Fibroblast of lung (primary cell): ENCODE measurements around the gene ADAMTS16. TPM values are rescaled to one million over a fixed set of nuclear protein-coding genes. Genes with fewer than 3 reads are reported as not detected.

Experiments used
- DNase-seq, 2 donors: peaks; one replicate each; pipeline versions ENCODE4 v3.0.0 to v3.0.0-alpha.2; 2010; ENCODE audit warnings: low read depth in 2 of 2
- H2AFZ ChIP-seq: 2 replicates; pipeline ENCODE4 v1.5.1; 2012; ENCODE audit warnings: low read length, control low read depth, inconsistent platforms
- H3K27ac ChIP-seq: 2 replicates; pipeline ENCODE4 v1.5.1; 2011; ENCODE audit warnings: low read length, control low read depth; ENCODE audit not compliant: insufficient read depth
- H3K27me3 ChIP-seq: 2 replicates; pipeline ENCODE4 v1.5.1; 2011; ENCODE audit warnings: mild to moderate bottlenecking, low read length; ENCODE audit not compliant: control insufficient read depth, insufficient read depth
- H3K36me3 ChIP-seq: 2 replicates; pipeline ENCODE4 v1.5.1; 2011; ENCODE audit warnings: low read length; ENCODE audit not compliant: control insufficient read depth, insufficient read depth
- H3K4me1 ChIP-seq: 2 replicates; pipeline ENCODE4 v1.5.1; 2011; ENCODE audit warnings: low read length; ENCODE audit not compliant: control insufficient read depth, insufficient read depth; ENCODE audit errors: extremely low read depth
- H3K4me2 ChIP-seq: 2 replicates; pipeline ENCODE4 v1.5.1; 2011; ENCODE audit warnings: low read length, control low read depth; ENCODE audit not compliant: insufficient read depth; ENCODE audit errors: extremely low read depth
- H3K4me3 ChIP-seq, 4 experiments: fragments of 200-600 bp in 1 of 4; sonication (generic) in 1 of 4; replicated peaks in 1 of 4; 2 replicates each; pipeline ENCODE4 v1.5.1; 2011 to 2016; ENCODE audit warnings: low read length in 4 of 4, low read depth in 3 of 4, mild to moderate bottlenecking in 3 of 4, control low read depth in 2 of 4, inconsistent platforms in 1 of 4, mixed read lengths in 1 of 4; ENCODE audit not compliant: insufficient read depth in 1 of 4; ENCODE audit errors: control extremely low read depth in 1 of 4
- H3K79me2 ChIP-seq: 2 replicates; pipeline ENCODE4 v1.5.1; 2012; ENCODE audit warnings: mild to moderate bottlenecking, low read length, inconsistent platforms; ENCODE audit not compliant: control insufficient read depth, insufficient read depth
- H3K9ac ChIP-seq: 2 replicates; pipeline ENCODE4 v1.5.1; 2011; ENCODE audit warnings: mild to moderate bottlenecking, low read length, control low read depth; ENCODE audit not compliant: insufficient read depth
- H3K9me3 ChIP-seq: 2 replicates; pipeline ENCODE4 v1.5.1; 2012; ENCODE audit warnings: low read depth, low read length; ENCODE audit not compliant: control insufficient read depth, insufficient read depth
- H4K20me1 ChIP-seq: 2 replicates; pipeline ENCODE4 v1.5.1; 2011; ENCODE audit warnings: low read length; ENCODE audit not compliant: control insufficient read depth, insufficient read depth; ENCODE audit errors: extremely low read depth
- EZH2 ChIP-seq: IDR thresholded peaks from 2 replicates; pipeline ENCODE4 v1.5.1; 2012; ENCODE audit warnings: low read length, control low read depth, mild to moderate bottlenecking; ENCODE audit errors: missing control alignments
- polyA plus RNA-seq, 2 donors: library from polyadenylated mRNA; depleted of rRNA in 1 of 2; stranded (reverse) in 1 of 2; unstranded in 1 of 2; fragments of >200 nt; gene quantifications; 2 replicates each; pipeline ENCODE4 v1.2.1, GENCODE V29; 2011 to 2012; ENCODE audit warnings: missing spikeins in 1 of 2
- total RNA-seq: library from RNA; depleted of rRNA; stranded (reverse); fragments of >200 nt; gene quantifications from 2 replicates; pipeline ENCODE4 v1.2.1, GENCODE V29; 2014
- TF ChIP-seq, protein P1 (sequence below), 2 donors: IDR thresholded peaks in 1 of 2; conservative IDR thresholded peaks in 1 of 2; 1 replicate in 1 of 2; 2 replicates in 1 of 2; pipeline ENCODE4 v1.5.1; 2011 to 2012; ENCODE audit warnings: low read length in 2 of 2, control low read depth in 1 of 2, inconsistent platforms in 1 of 2, low read depth in 1 of 2, mild to moderate bottlenecking in 1 of 2

The ADAMTS16 gene
- total and polyA plus RNA-seq, 2 donors (not counting 1 experiment from before 2014, with no cell fraction given) = 0.06 to 0.17 TPM

DNA sequence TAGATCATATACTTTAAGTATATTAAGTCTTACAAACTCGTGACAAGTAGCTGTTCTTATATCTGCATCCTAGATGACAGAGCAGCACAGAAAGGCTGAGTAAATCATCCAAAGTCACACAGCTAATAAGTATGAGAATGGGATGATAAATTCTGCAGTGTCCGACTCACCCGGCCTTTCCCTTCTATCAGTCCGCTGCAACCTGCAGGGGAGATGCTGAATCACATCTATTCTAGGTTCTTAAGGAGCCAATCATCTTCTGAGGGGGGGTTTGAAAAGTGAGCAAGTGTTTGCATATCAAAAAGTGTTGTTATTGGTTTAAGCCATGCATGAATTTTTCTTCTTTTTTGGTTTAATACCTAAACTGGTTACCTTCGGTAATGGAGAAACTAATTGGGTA, 38.9 kb downstream of the ADAMTS16 start:
- Histone ChIP-seq H3K4me2 (no peak overlapping the region), H3K4me1 (no peaks in the 10 kb centered on the region), H3K9me3 (no peaks in the 10 kb centered on the region), H3K27me3 (no peaks in the 10 kb centered on the region), H3K4me3 (no peak overlapping the region), H4K20me1 (no peaks in the 10 kb centered on the region), H3K9ac (no peak overlapping the region), H2AFZ (no peak overlapping the region), H3K79me2 (no peaks in the 10 kb centered on the region), H3K27ac (no peak overlapping the region), H3K36me3 (no peaks in the 10 kb centered on the region)
- DNase-seq = no peak
- TF ChIP-seq, protein P1, sequence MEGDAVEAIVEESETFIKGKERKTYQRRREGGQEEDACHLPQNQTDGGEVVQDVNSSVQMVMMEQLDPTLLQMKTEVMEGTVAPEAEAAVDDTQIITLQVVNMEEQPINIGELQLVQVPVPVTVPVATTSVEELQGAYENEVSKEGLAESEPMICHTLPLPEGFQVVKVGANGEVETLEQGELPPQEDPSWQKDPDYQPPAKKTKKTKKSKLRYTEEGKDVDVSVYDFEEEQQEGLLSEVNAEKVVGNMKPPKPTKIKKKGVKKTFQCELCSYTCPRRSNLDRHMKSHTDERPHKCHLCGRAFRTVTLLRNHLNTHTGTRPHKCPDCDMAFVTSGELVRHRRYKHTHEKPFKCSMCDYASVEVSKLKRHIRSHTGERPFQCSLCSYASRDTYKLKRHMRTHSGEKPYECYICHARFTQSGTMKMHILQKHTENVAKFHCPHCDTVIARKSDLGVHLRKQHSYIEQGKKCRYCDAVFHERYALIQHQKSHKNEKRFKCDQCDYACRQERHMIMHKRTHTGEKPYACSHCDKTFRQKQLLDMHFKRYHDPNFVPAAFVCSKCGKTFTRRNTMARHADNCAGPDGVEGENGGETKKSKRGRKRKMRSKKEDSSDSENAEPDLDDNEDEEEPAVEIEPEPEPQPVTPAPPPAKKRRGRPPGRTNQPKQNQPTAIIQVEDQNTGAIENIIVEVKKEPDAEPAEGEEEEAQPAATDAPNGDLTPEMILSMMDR (conservative IDR thresholded peaks at IDR 0.05 in 1 of 2, IDR thresholded peaks at IDR 0.05 in 1 of 2; ENCODE audit: low read depth in 1 of 2, low read length in 2 of 2) = no peak
- no peak for TF ChIP-seq EZH2

DNA sequence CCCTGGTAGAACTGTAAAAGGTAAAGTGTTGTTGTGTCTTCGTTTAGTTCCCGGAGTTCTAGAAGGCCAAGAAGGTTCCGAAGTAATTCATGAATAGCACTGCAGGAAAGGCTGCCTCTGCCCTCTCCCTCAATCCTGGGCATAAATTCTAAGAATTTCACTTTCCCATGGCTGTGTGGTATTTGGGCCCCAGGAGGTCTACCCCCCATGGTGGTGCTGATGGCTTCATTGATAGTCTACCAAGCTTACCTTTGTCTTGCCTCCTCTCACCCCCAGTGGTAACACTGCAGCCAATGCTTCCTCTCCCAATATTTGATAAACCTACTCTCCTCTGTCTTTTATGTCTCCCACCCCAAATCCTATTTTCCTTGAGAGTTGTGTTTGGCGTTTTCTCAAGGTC, 39.5 kb downstream of the ADAMTS16 start:
- no peaks in the 10 kb centered on the region for H4K20me1 ChIP-seq
- no peaks in the 10 kb centered on the region for H3K36me3 ChIP-seq
- H3K4me1 ChIP-seq = no peaks in the 10 kb centered on the region
- no peak for DNase-seq
- no peak overlapping the region for H2AFZ ChIP-seq
- TF ChIP-seq EZH2 = no peak
- TF ChIP-seq, protein P1 (conservative IDR thresholded peaks at IDR 0.05 in 1 of 2, IDR thresholded peaks at IDR 0.05 in 1 of 2; ENCODE audit: low read depth in 1 of 2, low read length in 2 of 2) = no peak
- H3K9ac ChIP-seq = no peak overlapping the region
- H3K79me2 ChIP-seq = no peaks in the 10 kb centered on the region
- no peak overlapping the region for H3K4me2 ChIP-seq
- H3K27ac ChIP-seq = no peak overlapping the region
- no peak overlapping the region for H3K4me3 ChIP-seq
- H3K9me3 ChIP-seq = no peaks in the 10 kb centered on the region
- no peaks in the 10 kb centered on the region for H3K27me3 ChIP-seq

DNA sequence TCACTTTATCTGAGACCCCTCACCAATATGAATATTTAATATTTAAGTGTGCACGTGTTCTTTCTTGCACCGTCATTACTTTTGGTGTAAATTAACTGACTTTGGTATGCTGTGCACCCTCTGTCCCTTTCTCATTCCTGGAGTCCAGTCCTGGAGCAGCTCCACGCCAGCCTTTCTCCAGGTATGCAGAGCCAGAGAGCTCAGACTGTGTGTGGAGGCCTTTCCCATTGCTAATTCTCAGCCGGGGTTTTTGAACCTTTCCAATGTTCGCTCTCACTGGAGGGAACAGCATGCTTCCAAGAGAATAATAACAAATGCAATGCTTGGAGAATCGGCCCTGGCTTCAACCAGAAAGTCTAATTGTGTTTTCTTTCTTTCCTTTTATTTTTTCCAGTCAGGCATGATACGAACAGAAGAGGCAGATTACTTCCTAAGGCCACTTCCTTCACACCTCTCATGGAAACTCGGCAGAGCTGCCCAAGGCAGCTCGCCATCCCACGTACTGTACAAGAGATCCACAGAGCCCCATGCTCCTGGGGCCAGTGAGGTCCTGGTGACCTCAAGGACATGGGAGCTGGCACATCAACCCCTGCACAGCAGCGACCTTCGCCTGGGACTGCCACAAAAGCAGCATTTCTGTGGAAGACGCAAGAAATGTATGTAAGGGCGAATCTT, 41.7 kb downstream of the ADAMTS16 start:
- H3K4me2 ChIP-seq = no peak overlapping the region
- no peak for DNase-seq
- no peak overlapping the region for H3K9ac ChIP-seq
- TF ChIP-seq EZH2 = no peak
- H3K36me3 ChIP-seq = no peaks in the 10 kb centered on the region
- H2AFZ ChIP-seq = no peak overlapping the region
- H3K4me3 ChIP-seq = no peak overlapping the region
- no peaks in the 10 kb centered on the region for H3K27me3 ChIP-seq
- H3K79me2 ChIP-seq = no peaks in the 10 kb centered on the region
- no peaks in the 10 kb centered on the region for H4K20me1 ChIP-seq
- H3K9me3 ChIP-seq = no peaks in the 10 kb centered on the region
- H3K27ac ChIP-seq = no peak overlapping the region
- no peaks in the 10 kb centered on the region for H3K4me1 ChIP-seq
